ENCODE results near the gene DEFB116. TPM values are rescaled to one million over a fixed set of nuclear protein-coding genes. Genes with fewer than 3 reads are reported as not detected.

The DEFB116 gene
- total and polyA plus RNA-seq, 2 of the 8 experiments (the other 6 are each of a cell fraction or from before 2014, with no cell fraction given) = not detected

- TF ChIP-seq EP300 (IDR thresholded peaks at IDR 0.05; ENCODE audit: borderline replicate concordance in 1 of 2, low read depth in 2 of 2, low read length in 2 of 2) = no peak
These were observed 51.0 kb downstream of the DEFB116 start, which contains the start of gene DEFB115 (continued) for GRCh38 chr20:31257364-31257763.
